CD4-positive, alpha-beta memory T cell (primary cell): ENCODE data around the gene TBL3. TPM values are rescaled to one million over a fixed set of nuclear protein-coding genes. Genes with fewer than 3 reads are reported as not detected.
A peak's percentile ranks its signal among the peaks of the same experiment; 100 is the strongest.
"Not testable (repeated sequence)": the region's sequence is repeated elsewhere in the genome, so short reads cannot be mapped to it uniquely, and the experiment has no call there.

ENCODE experiments used
- CTCF ChIA-PET: fragments of 350-600 bp; sonication (Branson Sonifier 250); formaldehyde crosslinking; loops from one replicate; lab custom pipeline; 2021; ENCODE audit warnings: inconsistent platforms; ENCODE audit not compliant: partially characterized antibody; lab: Charles Lee
- POLR2A ChIA-PET: fragments of 350-600 bp; sonication (Branson Sonifier 250); formaldehyde crosslinking; loops from one replicate; lab custom pipeline; 2021; ENCODE audit not compliant: partially characterized antibody; lab: Charles Lee
- DNase-seq, 5 donors: peaks; one replicate each; pipeline versions ENCODE4 v3.0.0 to v3.0.0-alpha.2; 2020 to 2022; ENCODE audit warnings: mixed read lengths in 1 of 5
- H3K27ac ChIP-seq: one replicate; pipeline ENCODE4 v1.7.0; 2013; ENCODE audit warnings: low read depth, low read length
- H3K27me3 ChIP-seq: 2 replicates; pipeline ENCODE4 v1.7.0; 2013; ENCODE audit warnings: mild to moderate bottlenecking, low read length, moderate library complexity; ENCODE audit not compliant: insufficient read depth
- H3K36me3 ChIP-seq: 2 replicates; pipeline ENCODE4 v1.7.0; 2013; ENCODE audit warnings: mild to moderate bottlenecking, low read length, moderate library complexity; ENCODE audit not compliant: insufficient read depth
- H3K4me1 ChIP-seq: 2 replicates; pipeline ENCODE4 v1.7.0; 2013; ENCODE audit warnings: mild to moderate bottlenecking, low read length, moderate library complexity; ENCODE audit not compliant: insufficient read depth
- H3K4me3 ChIP-seq, 2 donors: one replicate each; pipeline ENCODE4 v1.7.0; 2013; ENCODE audit warnings: low read length in 2 of 2, mild to moderate bottlenecking in 1 of 2
- H3K9me3 ChIP-seq, 2 donors: one replicate each; pipeline ENCODE4 v1.7.0; 2013; ENCODE audit warnings: low read length in 2 of 2, control low read depth in 1 of 2; ENCODE audit not compliant: control insufficient read depth in 1 of 2
- H3K27ac Mint-ChIP-seq, 7 donors: one replicate each; pipeline ENCODE4 v1.8.0; 2020 to 2021; ENCODE audit warnings: mixed read lengths in 7 of 7, mild to moderate bottlenecking in 6 of 7, inconsistent platforms in 3 of 7, moderate library complexity in 3 of 7
- H3K27me3 Mint-ChIP-seq, 2 donors: one replicate each; pipeline ENCODE4 v1.8.0; 2020 to 2021; ENCODE audit warnings: mixed read lengths in 2 of 2
- H3K36me3 Mint-ChIP-seq, 2 donors: one replicate each; pipeline ENCODE4 v1.8.0; 2020 to 2021; ENCODE audit warnings: mixed read lengths in 2 of 2, inconsistent platforms in 1 of 2, mild to moderate bottlenecking in 1 of 2
- H3K4me1 Mint-ChIP-seq, 4 donors: one replicate each; pipeline ENCODE4 v1.8.0; 2020 to 2021; ENCODE audit warnings: mixed read lengths in 4 of 4, mild to moderate bottlenecking in 1 of 4
- H3K4me3 Mint-ChIP-seq, 8 donors: one replicate each; pipeline ENCODE4 v1.8.0; 2020 to 2021; ENCODE audit warnings: mixed read lengths in 8 of 8, mild to moderate bottlenecking in 7 of 8, moderate library complexity in 6 of 8, inconsistent platforms in 3 of 8
- H3K9me3 Mint-ChIP-seq, 8 donors: one replicate each; pipeline ENCODE4 v1.8.0; 2020 to 2021; ENCODE audit warnings: mixed read lengths in 8 of 8, mild to moderate bottlenecking in 5 of 8, inconsistent platforms in 3 of 8, moderate library complexity in 1 of 8
- intact Hi-C: fragments of 100-400 bp; cut with micrococcal nuclease; formaldehyde crosslinking; loops from one replicate; pipeline ENCODE4 v1.15.1; 2023
- polyA plus RNA-seq, 2 donors: library from polyadenylated mRNA; unstranded; fragments of 300-500 nt; fragmentation: Illumina TruSeq; gene quantifications; one replicate each; pipeline ENCODE4 v1.2.3, GENCODE V29; 2021
- total RNA-seq, 2 experiments: library from RNA; stranded (reverse); gene quantifications; one replicate each; pipeline ENCODE4 v1.2.3, GENCODE V29; 2021

Gene TBL3
- total and polyA plus RNA-seq, 4 experiments from 2014 or later: 33.2 to 47.6 (median 39.5) TPM

- no peak overlapping the region for H3K4me3 Mint-ChIP-seq
- ChIA-PET POLR2A (no interaction called here), CTCF (no interaction called here)
- no peak for DNase-seq
- no peaks in the 10 kb centered on the region for H3K27me3 Mint-ChIP-seq
- no peaks in the 10 kb centered on the region for H3K4me1 Mint-ChIP-seq
- no peaks in the 10 kb centered on the region for H3K9me3 Mint-ChIP-seq
- Histone ChIP-seq H3K9me3 (no peaks in the 10 kb centered on the region), H3K27me3 (no peaks in the 10 kb centered on the region), H3K27ac (no peak overlapping the region), H3K36me3 (no peaks in the 10 kb centered on the region), H3K4me3 (no peak overlapping the region), H3K4me1 (no peaks in the 10 kb centered on the region)
- H3K36me3 Mint-ChIP-seq: no peaks in the 10 kb centered on the region
- no peak overlapping the region for H3K27ac Mint-ChIP-seq
- intact Hi-C loops: no loop called here
Measured at GRCh38 chr16:1950047-1950446, 21.8 kb upstream of the TBL3 start.

GRCh38 chr16:1950559-1950958 lies 21.3 kb upstream of the TBL3 start:
- H3K27ac ChIP-seq: no peak overlapping the region
- Mint-ChIP-seq H3K4me1 (no peaks in the 10 kb centered on the region), H3K36me3 (no peaks in the 10 kb centered on the region), H3K27me3 (no peaks in the 10 kb centered on the region), H3K9me3 (no peaks in the 10 kb centered on the region), H3K27ac (no peak overlapping the region), H3K4me3 (no peak overlapping the region)
- intact Hi-C loops: no loop called here
- DNase-seq: no peak
- H3K27me3 ChIP-seq: no peaks in the 10 kb centered on the region
- ChIA-PET CTCF (no interaction called here), POLR2A (no interaction called here)
- H3K36me3 ChIP-seq: no peaks in the 10 kb centered on the region
- no peaks in the 10 kb centered on the region for H3K4me1 ChIP-seq
- no peaks in the 10 kb centered on the region for H3K9me3 ChIP-seq
- no peak overlapping the region for H3K4me3 ChIP-seq

GRCh38 chr16:1953734-1954133 lies 18.1 kb upstream of the TBL3 start:
- no peaks in the 10 kb centered on the region for H3K27me3 ChIP-seq
- peak in 1 of 5 donors; percentile 24 for DNase-seq
- ChIA-PET CTCF (interaction anchor here (1.5 kb wide), 1 partner anchor 11 kb away, joined by 3 read pairs; the partner anchor contains the start of gene MSRB1), POLR2A (interaction anchor here (2.3 kb wide), 1 partner anchor 11 kb away, joined by 5 read pairs; the partner anchor contains the start of gene MSRB1)
- H3K9me3 Mint-ChIP-seq: no peaks in the 10 kb centered on the region
- H3K36me3 ChIP-seq: no peaks in the 10 kb centered on the region
- H3K27me3 Mint-ChIP-seq: no peaks in the 10 kb centered on the region
- no peak overlapping the region for H3K27ac Mint-ChIP-seq
- no peak overlapping the region for H3K27ac ChIP-seq
- H3K4me1 Mint-ChIP-seq: peaks cover 0 to under 1% (median 0%) of the 10 kb centered on the region in 4 donors
- H3K36me3 Mint-ChIP-seq: no peaks in the 10 kb centered on the region
- H3K4me3 Mint-ChIP-seq: no peak overlapping the region
- no peak overlapping the region for H3K4me3 ChIP-seq
- intact Hi-C loops: no loop called here
- H3K4me1 ChIP-seq: peaks cover 2% of the 10 kb centered on the region
- no peaks in the 10 kb centered on the region for H3K9me3 ChIP-seq

- H3K4me1 ChIP-seq: peaks cover 32% of the 10 kb centered on the region
- H3K36me3 ChIP-seq, H3K4me3 ChIP-seq, H3K27ac Mint-ChIP-seq, H3K4me3 Mint-ChIP-seq, H3K27me3 ChIP-seq, H3K9me3 ChIP-seq, H3K9me3 Mint-ChIP-seq, H3K27me3 Mint-ChIP-seq, DNase-seq, H3K27ac ChIP-seq: not testable (repeated sequence)
- H3K4me1 Mint-ChIP-seq: peaks cover 15 to 36% (median 27%) of the 10 kb centered on the region in 4 donors
- H3K36me3 Mint-ChIP-seq: peaks cover 8 to 22% of the 10 kb centered on the region in 2 donors
- CTCF ChIA-PET: interaction anchor here (0.8 to 1.6 kb wide), 3 partner anchors 13 to 46 kb away, joined by 3 to 4 read pairs (median 3); no protein-coding TSS in a partner anchor
- POLR2A ChIA-PET: interaction anchor here (1.4 to 4.8 kb wide), 3 partner anchors 13 to 15 kb away, joined by 4 to 84 read pairs (median 9); partner anchors contain the start of genes MSRB1 and TBL3
- intact Hi-C loops: loop anchor here (2.0 kb wide), 1 partner anchor 183 kb away; no protein-coding TSS in a partner anchor
Measured at GRCh38 chr16:1957434-1958142, 14.3 kb upstream of the TBL3 start.

- H3K4me3 Mint-ChIP-seq, H3K9me3 ChIP-seq, H3K9me3 Mint-ChIP-seq, H3K27me3 ChIP-seq, H3K4me3 ChIP-seq, H3K27me3 Mint-ChIP-seq, H3K27ac ChIP-seq, H3K27ac Mint-ChIP-seq: not testable (repeated sequence)
- peaks cover 11 to 26% of the 10 kb centered on the region in 2 donors for H3K36me3 Mint-ChIP-seq
- intact Hi-C loops: loop anchor here (2.0 kb wide), 1 partner anchor 183 kb away; no protein-coding TSS in a partner anchor
- DNase-seq: peak in 1 of 5 donors; percentile 27
- H3K4me1 ChIP-seq: peaks cover 38% of the 10 kb centered on the region
- peaks cover 19 to 41% (median 30%) of the 10 kb centered on the region in 4 donors for H3K4me1 Mint-ChIP-seq
- POLR2A ChIA-PET: interaction anchor here (1.7 to 4.8 kb wide), 2 partner anchors 13 to 15 kb away, joined by 9 to 84 read pairs; partner anchors contain the start of genes MSRB1 and TBL3
- CTCF ChIA-PET: interaction anchor here (0.8 to 1.6 kb wide), 3 partner anchors 12 to 46 kb away, joined by 3 to 4 read pairs (median 3); no protein-coding TSS in a partner anchor
- H3K36me3 ChIP-seq: peaks cover 14% of the 10 kb centered on the region
Measured at GRCh38 chr16:1958143-1958491, 13.7 kb upstream of the TBL3 start.

GRCh38 chr16:1958715-1959268 lies 13.1 kb upstream of the TBL3 start:
- Histone ChIP-seq H3K36me3 (peaks cover 17% of the 10 kb centered on the region), H3K27ac (peak overlapping the region; percentile 78), H3K4me3 (peak overlapping the region; percentile 69 to 89), H3K9me3 (no peaks in the 10 kb centered on the region), H3K4me1 (peaks cover 44% of the 10 kb centered on the region), H3K27me3 (no peaks in the 10 kb centered on the region)
- CTCF ChIA-PET: interaction anchor here (2.6 to 3.3 kb wide), 2 partner anchors 12 to 182 kb away, joined by 10 to 18 read pairs; partner anchors contain the start of gene TBL3
- Mint-ChIP-seq H3K36me3 (peaks cover 17 to 33% of the 10 kb centered on the region in 2 donors), H3K4me1 (peaks cover 23 to 48% (median 36%) of the 10 kb centered on the region in 4 donors), H3K27me3 (no peaks in the 10 kb centered on the region), H3K4me3 (peak overlapping the region; percentile 69 to 94 (median 92)), H3K27ac (peak overlapping the region in 4 of 7 donors; percentile 59 to 99 (median 78)), H3K9me3 (peaks cover 0 to 3% (median 0%) of the 10 kb centered on the region in 8 donors)
- DNase-seq: peak in 1 of 5 donors; percentile 8
- intact Hi-C loops: loop anchor here (1.0 to 2.0 kb wide), 6 partner anchors 13 to 195 kb away; partner anchors contain the start of genes GFER and MSRB1
- POLR2A ChIA-PET: interaction anchor here (1.7 to 8.8 kb wide), 4 partner anchors 12 to 32 kb away, joined by 9 to 99 read pairs (median 52); partner anchors contain the start of genes GFER, MSRB1, NOXO1 and SYNGR3
